Measurements from ENCODE around the gene HAAO. TPM values are rescaled to one million over a fixed set of nuclear protein-coding genes. Genes with fewer than 3 reads are reported as not detected.

The HAAO gene
- total and polyA plus RNA-seq, 2 donors (not counting 1 experiment from before 2014, with no cell fraction given) = 6.4 to 17.6 TPM

DNA sequence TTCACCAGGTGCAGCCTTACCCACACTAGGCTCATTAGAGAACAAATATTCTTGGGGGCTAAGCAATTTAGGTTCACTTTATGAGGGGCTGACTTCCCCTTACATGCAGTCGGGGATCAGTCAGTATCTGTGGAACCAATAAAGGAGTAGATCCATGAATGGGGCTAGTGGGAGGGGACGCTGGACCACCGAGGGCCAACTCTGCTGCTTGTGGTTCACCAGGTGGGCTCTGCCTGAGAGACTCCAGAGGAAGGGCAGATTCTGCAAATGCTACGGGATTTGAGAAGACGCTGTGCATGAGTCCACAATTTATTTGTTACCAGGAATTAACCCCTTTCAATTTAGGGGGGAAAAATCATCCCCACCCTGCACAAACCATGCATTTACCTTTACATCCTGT, 15.9 kb upstream of the HAAO start:
- peaks cover 4 to 17% of the 10 kb centered on the region in 2 donors for H3K4me1 ChIP-seq (ENCODE audit: control insufficient read depth in 2 of 2, insufficient read depth in 2 of 2, low read length in 2 of 2)
- peak overlapping the region; percentile 65 for H3K27ac Mint-ChIP-seq
- no peaks in the 10 kb centered on the region for H3K9me3 ChIP-seq (ENCODE audit: control extremely low read depth in 1 of 3, control insufficient read depth in 2 of 3, insufficient read depth in 1 of 3, low read length in 2 of 3)
- H4K20me1 ChIP-seq (ENCODE audit: control insufficient read depth, insufficient read depth, low read length, poor library complexity, severe bottlenecking) = no peaks in the 10 kb centered on the region
- no peak overlapping the region for H3K4me3 ChIP-seq (ENCODE audit: control extremely low read depth in 1 of 5, extremely low read depth in 1 of 5, insufficient read depth in 1 of 5, low read depth in 2 of 5, low read length in 4 of 5)
- H3K4me1 Mint-ChIP-seq = peaks cover 25% of the 10 kb centered on the region
- POLR2A ChIA-PET = no interaction called here
- H3K4me3 Mint-ChIP-seq = peak overlapping the region; percentile 61
- H2AFZ ChIP-seq (ENCODE audit: insufficient read depth, low read depth, low read length, poor library complexity, severe bottlenecking) = no peak overlapping the region
- H3K9ac ChIP-seq (ENCODE audit: low read length) = no peak overlapping the region
- no peaks in the 10 kb centered on the region for H3K27me3 Mint-ChIP-seq
- DNase-seq = no peak
- ATAC-seq (ENCODE audit: low read depth) = no peak
- CTCF ChIA-PET = interaction anchor here (5.3 kb wide), 1 partner anchor 15 kb away, joined by 64 read pairs; the partner anchor contains the start of gene HAAO
- H3K79me2 ChIP-seq (ENCODE audit: control insufficient read depth, insufficient read depth, low read length) = no peaks in the 10 kb centered on the region
- WGBS (ENCODE audit: insufficient coverage) = 89% methylated on average over 5 of the region's 5 CpGs
- intact Hi-C loops (cut with micrococcal nuclease) = no loop called here
- no peak for TF ChIP-seq EZH2 (IDR thresholded peaks at IDR 0.05; ENCODE audit: borderline replicate concordance, insufficient read depth, low read depth, low read length, poor library complexity, severe bottlenecking)
- TF ChIP-seq, protein P1, sequence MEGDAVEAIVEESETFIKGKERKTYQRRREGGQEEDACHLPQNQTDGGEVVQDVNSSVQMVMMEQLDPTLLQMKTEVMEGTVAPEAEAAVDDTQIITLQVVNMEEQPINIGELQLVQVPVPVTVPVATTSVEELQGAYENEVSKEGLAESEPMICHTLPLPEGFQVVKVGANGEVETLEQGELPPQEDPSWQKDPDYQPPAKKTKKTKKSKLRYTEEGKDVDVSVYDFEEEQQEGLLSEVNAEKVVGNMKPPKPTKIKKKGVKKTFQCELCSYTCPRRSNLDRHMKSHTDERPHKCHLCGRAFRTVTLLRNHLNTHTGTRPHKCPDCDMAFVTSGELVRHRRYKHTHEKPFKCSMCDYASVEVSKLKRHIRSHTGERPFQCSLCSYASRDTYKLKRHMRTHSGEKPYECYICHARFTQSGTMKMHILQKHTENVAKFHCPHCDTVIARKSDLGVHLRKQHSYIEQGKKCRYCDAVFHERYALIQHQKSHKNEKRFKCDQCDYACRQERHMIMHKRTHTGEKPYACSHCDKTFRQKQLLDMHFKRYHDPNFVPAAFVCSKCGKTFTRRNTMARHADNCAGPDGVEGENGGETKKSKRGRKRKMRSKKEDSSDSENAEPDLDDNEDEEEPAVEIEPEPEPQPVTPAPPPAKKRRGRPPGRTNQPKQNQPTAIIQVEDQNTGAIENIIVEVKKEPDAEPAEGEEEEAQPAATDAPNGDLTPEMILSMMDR (IDR thresholded peaks at IDR 0.05) = no peak
- H3K36me3 ChIP-seq (replicated peaks in 1 of 2; ENCODE audit: control extremely low read depth in 1 of 2, control insufficient read depth in 1 of 2, extremely low read depth in 1 of 2, insufficient read depth in 2 of 2, low read length in 1 of 2) = no peaks in the 10 kb centered on the region
- H3K4me2 ChIP-seq (replicated peaks; ENCODE audit: low read depth, low read length, poor library complexity, severe bottlenecking) = no peak overlapping the region
- H3K27me3 ChIP-seq (replicated peaks in 1 of 4; ENCODE audit: control extremely low read depth in 1 of 4, control insufficient read depth in 3 of 4, insufficient read depth in 4 of 4, low read length in 3 of 4) = no peaks in the 10 kb centered on the region
- H3K27ac ChIP-seq (ENCODE audit: low read length in 2 of 2) = no peak overlapping the region
- H3K9me3 Mint-ChIP-seq (ENCODE audit: insufficient read depth) = no peaks in the 10 kb centered on the region

- no peaks in the 10 kb centered on the region for H3K27me3 Mint-ChIP-seq
- Histone ChIP-seq H3K79me2 (ENCODE audit: control insufficient read depth, insufficient read depth, low read length) (no peaks in the 10 kb centered on the region), H3K4me1 (ENCODE audit: control insufficient read depth in 2 of 2, insufficient read depth in 2 of 2, low read length in 2 of 2) (peaks cover 4 to 15% of the 10 kb centered on the region in 2 donors), H3K27me3 (replicated peaks in 1 of 4; ENCODE audit: control extremely low read depth in 1 of 4, control insufficient read depth in 3 of 4, insufficient read depth in 4 of 4, low read length in 3 of 4) (no peaks in the 10 kb centered on the region), H4K20me1 (ENCODE audit: control insufficient read depth, insufficient read depth, low read length, poor library complexity, severe bottlenecking) (no peaks in the 10 kb centered on the region), H3K4me2 (replicated peaks; ENCODE audit: low read depth, low read length, poor library complexity, severe bottlenecking) (no peak overlapping the region), H3K36me3 (replicated peaks in 1 of 2; ENCODE audit: control extremely low read depth in 1 of 2, control insufficient read depth in 1 of 2, extremely low read depth in 1 of 2, insufficient read depth in 2 of 2, low read length in 1 of 2) (no peaks in the 10 kb centered on the region), H3K9me3 (ENCODE audit: control extremely low read depth in 1 of 3, control insufficient read depth in 2 of 3, insufficient read depth in 1 of 3, low read length in 2 of 3) (no peaks in the 10 kb centered on the region), H3K27ac (ENCODE audit: low read length in 2 of 2) (no peak overlapping the region), H3K9ac (ENCODE audit: low read length) (no peak overlapping the region), H3K4me3 (ENCODE audit: control extremely low read depth in 1 of 5, extremely low read depth in 1 of 5, insufficient read depth in 1 of 5, low read depth in 2 of 5, low read length in 4 of 5) (no peak overlapping the region), H2AFZ (ENCODE audit: insufficient read depth, low read depth, low read length, poor library complexity, severe bottlenecking) (no peak overlapping the region)
- no peaks in the 10 kb centered on the region for H3K9me3 Mint-ChIP-seq (ENCODE audit: insufficient read depth)
- ATAC-seq (ENCODE audit: low read depth) (no peak), DNase-seq (no peak)
- no peak overlapping the region for H3K27ac Mint-ChIP-seq
- no peak overlapping the region for H3K4me3 Mint-ChIP-seq
- TF ChIP-seq, protein P1 (IDR thresholded peaks at IDR 0.05) = no peak
- no peak for TF ChIP-seq EZH2 (IDR thresholded peaks at IDR 0.05; ENCODE audit: borderline replicate concordance, insufficient read depth, low read depth, low read length, poor library complexity, severe bottlenecking)
- WGBS (ENCODE audit: insufficient coverage) = 95% methylated on average over 5 of the region's 6 CpGs
- intact Hi-C loops (cut with micrococcal nuclease) = no loop called here
- POLR2A ChIA-PET = no interaction called here
- H3K4me1 Mint-ChIP-seq = peaks cover 20% of the 10 kb centered on the region
- CTCF ChIA-PET = no interaction called here
Measured at GRCh38 chr2:42806786-42807185, 14.4 kb upstream of the HAAO start.

Data from B cell (primary cell).